SK-N-SH (cell line): ENCODE measurements around the gene XRN1. TPM values are rescaled to one million over a fixed set of nuclear protein-coding genes. Genes with fewer than 3 reads are reported as not detected.

Experiments used
- CTCF ChIA-PET: fragments of 300-600, 350-600 bp; formaldehyde crosslinking; extraction: SDS; loops from one replicate; lab custom pipeline; 2021; lab: Yijun Ruan, JAX
- POLR2A ChIA-PET: fragments of 350-600 bp; sonication (Branson Sonifier 250); formaldehyde crosslinking; extraction: SDS; loops from one replicate; lab custom pipeline; 2020; ENCODE audit warnings: antibody characterized with exemption, inconsistent platforms; lab: Yijun Ruan, JAX
- DNase-seq: peaks from one replicate; pipeline ENCODE4 v3.0.0; 2012
- H2AFZ ChIP-seq: fragments of 200-600 bp; sonication (generic); 2 replicates; pipeline ENCODE4 v1.8.1; 2016; ENCODE audit warnings: antibody characterized with exemption, mild to moderate bottlenecking, low read depth
- H3F3A ChIP-seq: fragments of 200-600 bp; sonication (generic); replicated peaks from 2 replicates; pipeline ENCODE3; 2016; ENCODE audit warnings: antibody characterized with exemption, mild to moderate bottlenecking; ENCODE audit not compliant: insufficient read depth
- H3K27ac ChIP-seq, 2 experiments: fragments of 200-500 bp in 1 of 2; fragments of 200-600 bp in 1 of 2; sonication (Bioruptor generic) in 1 of 2; sonication (generic), shearing (Covaris generic) in 1 of 2; 2 replicates each; pipeline versions ENCODE4 v1.5.1 to v1.6.1; 2014 to 2016; ENCODE audit warnings: low read depth in 2 of 2, inconsistent platforms in 1 of 2, low read length in 1 of 2, mild to moderate bottlenecking in 1 of 2, mixed read lengths in 1 of 2
- H3K27me3 ChIP-seq: fragments of 200-600 bp; sonication (generic), shearing (Covaris generic); 2 replicates; pipeline ENCODE4 v1.6.1; 2016; ENCODE audit warnings: mixed run types; ENCODE audit not compliant: insufficient read depth
- H3K36me3 ChIP-seq, 2 experiments: fragments of 200-500 bp in 1 of 2; fragments of 200-600 bp in 1 of 2; sonication (Bioruptor generic) in 1 of 2; sonication (generic) in 1 of 2; replicated peaks in 1 of 2; 2 replicates each; pipeline versions ENCODE3 to v1.5.1; 2014 to 2016; ENCODE audit warnings: low read length in 1 of 2, mild to moderate bottlenecking in 1 of 2; ENCODE audit not compliant: insufficient read depth in 2 of 2, control insufficient read depth in 1 of 2
- H3K4me1 ChIP-seq, 2 experiments: fragments of 200-500 bp in 1 of 2; fragments of 200-600 bp in 1 of 2; sonication (Bioruptor generic) in 1 of 2; sonication (generic), shearing (Covaris generic) in 1 of 2; 2 replicates each; pipeline versions ENCODE4 v1.5.1 to v1.6.1; 2014 to 2016; ENCODE audit warnings: low read depth in 1 of 2, low read length in 1 of 2, mixed run types in 1 of 2; ENCODE audit not compliant: insufficient read depth in 2 of 2, control insufficient read depth in 1 of 2
- H3K4me2 ChIP-seq: fragments of 200-600 bp; sonication (generic), shearing (Covaris generic); 2 replicates; pipeline ENCODE4 v1.6.1; 2017; ENCODE audit warnings: mixed run types
- H3K4me3 ChIP-seq, 2 experiments: fragments of 200-500 bp in 1 of 2; fragments of 200-600 bp in 1 of 2; sonication (Bioruptor generic) in 1 of 2; sonication (generic), shearing (Covaris generic) in 1 of 2; 2 replicates each; pipeline versions ENCODE4 v1.5.1 to v1.8.1; 2014 to 2016; ENCODE audit warnings: low read depth in 2 of 2, inconsistent platforms in 1 of 2, low read length in 1 of 2, mild to moderate bottlenecking in 1 of 2, mixed read lengths in 1 of 2, moderate library complexity in 1 of 2
- H3K79me2 ChIP-seq: fragments of 200-600 bp; sonication (generic); 2 replicates; pipeline ENCODE4 v1.8.1; 2017; ENCODE audit warnings: mild to moderate bottlenecking; ENCODE audit not compliant: insufficient read depth
- H3K9ac ChIP-seq: fragments of 200-600 bp; sonication (generic); 2 replicates; pipeline ENCODE4 v1.6.1; 2017; ENCODE audit warnings: mixed run types
- H3K9me2 ChIP-seq: fragments of 200-600 bp; sonication (generic); 2 replicates; pipeline ENCODE4 v1.6.1; 2017; ENCODE audit warnings: mixed run types
- H3K9me3 ChIP-seq: fragments of 200-600 bp; sonication (generic); 2 replicates; pipeline ENCODE4 v1.6.1; 2017; ENCODE audit warnings: mixed run types, mild to moderate bottlenecking, moderate library complexity
- H4K20me1 ChIP-seq: fragments of 200-600 bp; sonication (generic); 2 replicates; pipeline ENCODE4 v1.6.1; 2017; ENCODE audit warnings: mild to moderate bottlenecking, mixed run types; ENCODE audit not compliant: insufficient read depth
- FOSL2 ChIP-seq: IDR thresholded peaks from 2 replicates; pipeline ENCODE4 v1.4.0; 2012; ENCODE audit warnings: low read depth, mild to moderate bottlenecking, moderate library complexity, borderline replicate concordance
- MEF2A ChIP-seq: IDR thresholded peaks from 2 replicates; pipeline ENCODE4 v1.4.0; 2012; ENCODE audit warnings: low read depth, borderline replicate concordance
- NRF1 ChIP-seq: IDR thresholded peaks from 2 replicates; pipeline ENCODE4 v1.6.1; 2012; ENCODE audit warnings: low read depth, mild to moderate bottlenecking, low read length
- RAD21 ChIP-seq: IDR thresholded peaks from 2 replicates; pipeline ENCODE4 v1.6.1; 2012; ENCODE audit warnings: mild to moderate bottlenecking, low read length
- SIN3A ChIP-seq: IDR thresholded peaks from 2 replicates; pipeline ENCODE4 v1.6.1; 2012; ENCODE audit warnings: low read depth, mild to moderate bottlenecking, low read length, moderate library complexity, borderline replicate concordance
- TAF1 ChIP-seq: IDR thresholded peaks from 2 replicates; pipeline ENCODE4 v1.6.1; 2012; ENCODE audit warnings: low read depth, mild to moderate bottlenecking, low read length, moderate library complexity, borderline replicate concordance
- WGBS: methylation state at CpG from one replicate; pipeline ENCODE4 v1.1.6; 2017; ENCODE audit warnings: low lambda C conversion rate; 5-methylcytosine and 5-hydroxymethylcytosine counted together
- polyA plus RNA-seq, 3 experiments: library from polyadenylated mRNA; depleted of rRNA; stranded (reverse); fragments of >200 nt; gene quantifications; 2 replicates each; pipeline ENCODE4 v1.2.3, GENCODE V29; 2012
- small RNA-seq, 7 experiments: library from RNA; depleted of rRNA; stranded (forward); fragments of <200 nt; gene quantifications; one replicate each; pipeline ENCODE3, GENCODE V24; 2012
- TF ChIP-seq, protein P1 (sequence below): IDR thresholded peaks from 2 replicates; pipeline ENCODE4 v1.4.0; 2012; ENCODE audit warnings: low read depth, borderline replicate concordance
- TF ChIP-seq, protein P2 (sequence below): IDR thresholded peaks from 2 replicates; pipeline ENCODE4 v1.4.0; 2012; ENCODE audit warnings: low read depth, borderline replicate concordance
- TF ChIP-seq, protein P3 (sequence below): fragments of 150-350 bp; IDR thresholded peaks from 2 replicates; pipeline ENCODE4 v1.6.1; 2016; ENCODE audit warnings: mild to moderate bottlenecking, low read depth, low read length

XRN1 gene
- polyA plus RNA-seq, 1 of the 3 experiments (the other 2 are of a cell fraction) = 2.7 TPM

DNA sequence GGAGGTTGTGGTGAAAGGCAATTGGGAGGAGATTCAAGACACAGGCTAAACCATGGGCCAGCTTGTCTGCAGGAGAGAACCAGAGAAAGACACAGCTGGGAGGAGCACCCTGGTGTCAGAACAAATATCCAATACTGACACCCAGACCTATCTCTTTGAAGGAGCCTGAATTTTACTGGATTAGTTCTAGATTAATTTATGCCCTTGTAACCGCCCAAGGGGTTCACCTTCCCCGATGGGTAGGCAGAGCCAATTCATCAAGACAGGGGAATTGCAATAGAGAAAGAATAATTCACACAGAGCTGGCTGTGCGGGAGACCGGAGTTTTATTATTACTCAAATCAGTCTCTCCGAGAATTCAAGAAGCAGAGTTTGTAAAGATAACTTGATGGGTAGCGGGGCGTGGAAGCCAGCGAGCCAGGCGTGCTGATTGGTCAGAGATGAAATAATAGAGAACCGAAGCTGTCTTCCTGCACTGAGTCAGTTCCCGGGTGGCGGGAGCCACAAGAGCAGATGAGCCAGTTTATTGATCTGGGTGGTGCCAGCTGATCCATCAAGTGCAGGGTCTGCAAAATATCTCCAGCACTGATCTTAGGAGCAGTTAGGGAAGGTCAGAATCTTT lies 191.0 kb downstream of the XRN1 start:
- H3K9me3 ChIP-seq = peaks cover 5% of the 10 kb centered on the region; the same call in 1 of the 2 replicates
- no peaks in the 10 kb centered on the region for H3K27me3 ChIP-seq
- H3K9me2 ChIP-seq = no peaks in the 10 kb centered on the region
- TF ChIP-seq RAD21 (no peak), MEF2A (no peak), FOSL2 (no peak), NRF1 (no peak), TAF1 (no peak), SIN3A (no peak)
- TF ChIP-seq, protein P1, sequence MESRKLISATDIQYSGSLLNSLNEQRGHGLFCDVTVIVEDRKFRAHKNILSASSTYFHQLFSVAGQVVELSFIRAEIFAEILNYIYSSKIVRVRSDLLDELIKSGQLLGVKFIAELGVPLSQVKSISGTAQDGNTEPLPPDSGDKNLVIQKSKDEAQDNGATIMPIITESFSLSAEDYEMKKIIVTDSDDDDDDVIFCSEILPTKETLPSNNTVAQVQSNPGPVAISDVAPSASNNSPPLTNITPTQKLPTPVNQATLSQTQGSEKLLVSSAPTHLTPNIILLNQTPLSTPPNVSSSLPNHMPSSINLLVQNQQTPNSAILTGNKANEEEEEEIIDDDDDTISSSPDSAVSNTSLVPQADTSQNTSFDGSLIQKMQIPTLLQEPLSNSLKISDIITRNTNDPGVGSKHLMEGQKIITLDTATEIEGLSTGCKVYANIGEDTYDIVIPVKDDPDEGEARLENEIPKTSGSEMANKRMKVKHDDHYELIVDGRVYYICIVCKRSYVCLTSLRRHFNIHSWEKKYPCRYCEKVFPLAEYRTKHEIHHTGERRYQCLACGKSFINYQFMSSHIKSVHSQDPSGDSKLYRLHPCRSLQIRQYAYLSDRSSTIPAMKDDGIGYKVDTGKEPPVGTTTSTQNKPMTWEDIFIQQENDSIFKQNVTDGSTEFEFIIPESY = no peak
- TF ChIP-seq, protein P2, sequence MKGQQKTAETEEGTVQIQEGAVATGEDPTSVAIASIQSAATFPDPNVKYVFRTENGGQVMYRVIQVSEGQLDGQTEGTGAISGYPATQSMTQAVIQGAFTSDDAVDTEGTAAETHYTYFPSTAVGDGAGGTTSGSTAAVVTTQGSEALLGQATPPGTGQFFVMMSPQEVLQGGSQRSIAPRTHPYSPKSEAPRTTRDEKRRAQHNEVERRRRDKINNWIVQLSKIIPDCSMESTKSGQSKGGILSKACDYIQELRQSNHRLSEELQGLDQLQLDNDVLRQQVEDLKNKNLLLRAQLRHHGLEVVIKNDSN = no peak
- TF ChIP-seq, protein P3, sequence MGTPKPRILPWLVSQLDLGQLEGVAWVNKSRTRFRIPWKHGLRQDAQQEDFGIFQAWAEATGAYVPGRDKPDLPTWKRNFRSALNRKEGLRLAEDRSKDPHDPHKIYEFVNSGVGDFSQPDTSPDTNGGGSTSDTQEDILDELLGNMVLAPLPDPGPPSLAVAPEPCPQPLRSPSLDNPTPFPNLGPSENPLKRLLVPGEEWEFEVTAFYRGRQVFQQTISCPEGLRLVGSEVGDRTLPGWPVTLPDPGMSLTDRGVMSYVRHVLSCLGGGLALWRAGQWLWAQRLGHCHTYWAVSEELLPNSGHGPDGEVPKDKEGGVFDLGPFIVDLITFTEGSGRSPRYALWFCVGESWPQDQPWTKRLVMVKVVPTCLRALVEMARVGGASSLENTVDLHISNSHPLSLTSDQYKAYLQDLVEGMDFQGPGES = no peak
- TF ChIP-seq, all 33 proteins: peak for 0
- Histone ChIP-seq H3K4me1 (no peaks in the 10 kb centered on the region), H3K4me3 (no peak overlapping the region), H3K79me2 (no peaks in the 10 kb centered on the region), H3F3A (peaks cover 4% of the 10 kb centered on the region), H4K20me1 (no peaks in the 10 kb centered on the region), H3K36me3 (no peaks in the 10 kb centered on the region), H2AFZ (no peak overlapping the region), H3K9ac (no peak overlapping the region), H3K27ac (no peak overlapping the region), H3K4me2 (no peak overlapping the region)
- CTCF ChIA-PET = interaction anchor here (1.4 kb wide), 1 partner anchor 23 kb away, joined by 6 read pairs; no protein-coding TSS in a partner anchor
- no peak for DNase-seq
- WGBS = 60% methylated on average over 12 of the region's 12 CpGs
- POLR2A ChIA-PET = no interaction called here

Small RNA genes lying within 50 kb of the gene (small RNA-seq; reads per million reads assigned to genes)
- gene RNU1-100P = 0 to 0.20 (median 0) reads per million in 7 experiments
- gene RNU6-1294P = 0 reads per million in 7 experiments

Other genes with a start within 250 kb of the XRN1 start
- 5.5 and 5.7 TPM in 2 replicates for gene GK5, start 222.5 kb downstream of the XRN1 start, polyA plus RNA-seq (2012; rRNA removed)
- gene ATR, start 130.7 kb upstream of the XRN1 start, polyA plus RNA-seq (2012; rRNA removed) = 7.3 and 13.2 TPM in 2 replicates
- 2.9 and 3.2 TPM in 2 replicates for gene PLS1, start 148.4 kb upstream of the XRN1 start, polyA plus RNA-seq (2012; rRNA removed)